ENCODE measurements around the gene COPB2.
A peak's percentile ranks its signal among the peaks of the same experiment; 100 is the strongest.

The COPB2 gene

DNA sequence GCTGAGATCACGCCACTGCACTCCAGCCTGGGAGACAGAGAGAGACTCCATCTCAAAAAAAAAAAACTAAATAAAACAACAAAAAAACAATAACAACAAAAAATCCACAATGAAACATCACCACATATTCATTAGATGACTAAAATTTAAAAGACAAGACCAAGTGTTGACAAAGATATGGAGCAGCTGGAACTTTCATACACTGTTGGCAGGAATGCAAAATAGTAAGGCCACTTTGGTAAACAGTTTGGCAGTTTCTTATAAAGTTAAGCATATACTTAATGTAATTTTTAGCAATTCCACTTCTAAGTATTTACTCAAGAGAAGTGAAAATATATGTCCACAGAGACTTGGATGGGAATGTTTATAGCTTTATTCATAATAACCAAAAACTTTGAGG lies 43.6 kb upstream of the COPB2 start:
- ATAC-seq (ENCODE audit: insufficient read depth, low read depth): no peak
- no peaks in the 10 kb centered on the region for H3K4me1 ChIP-seq (ENCODE audit: insufficient read depth, low read length)
- no peak for DNase-seq

DNA sequence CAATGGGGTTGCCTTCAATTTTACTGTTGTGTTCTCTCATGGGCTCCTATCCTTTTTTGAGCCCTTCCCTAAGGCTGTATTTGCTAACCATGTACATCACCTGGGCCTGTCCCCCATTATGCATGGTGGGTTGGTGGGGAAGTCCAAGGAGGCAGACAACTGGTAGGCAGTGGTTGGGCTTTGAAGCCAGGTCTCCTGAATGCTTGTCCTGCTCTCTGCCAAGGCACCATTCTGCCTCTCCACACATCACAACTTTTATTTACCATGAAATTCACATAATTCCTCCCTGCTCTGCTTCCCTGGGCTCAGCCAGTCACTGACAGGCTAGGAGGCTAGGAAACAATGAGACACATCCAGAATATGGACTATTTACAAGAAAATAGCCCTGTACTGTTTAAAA lies 41.0 kb upstream of the COPB2 start:
- H3K4me3 ChIP-seq (ENCODE audit: low read depth in 1 of 2, low read length in 2 of 2): no peak overlapping the region
- no peaks in the 10 kb centered on the region for H3K36me3 ChIP-seq (ENCODE audit: insufficient read depth, low read length)
- H4K20me1 ChIP-seq (ENCODE audit: insufficient read depth, low read length): no peaks in the 10 kb centered on the region
- no peaks in the 10 kb centered on the region for H3K79me2 ChIP-seq (ENCODE audit: insufficient read depth, low read length)
- TF ChIP-seq, protein P1, sequence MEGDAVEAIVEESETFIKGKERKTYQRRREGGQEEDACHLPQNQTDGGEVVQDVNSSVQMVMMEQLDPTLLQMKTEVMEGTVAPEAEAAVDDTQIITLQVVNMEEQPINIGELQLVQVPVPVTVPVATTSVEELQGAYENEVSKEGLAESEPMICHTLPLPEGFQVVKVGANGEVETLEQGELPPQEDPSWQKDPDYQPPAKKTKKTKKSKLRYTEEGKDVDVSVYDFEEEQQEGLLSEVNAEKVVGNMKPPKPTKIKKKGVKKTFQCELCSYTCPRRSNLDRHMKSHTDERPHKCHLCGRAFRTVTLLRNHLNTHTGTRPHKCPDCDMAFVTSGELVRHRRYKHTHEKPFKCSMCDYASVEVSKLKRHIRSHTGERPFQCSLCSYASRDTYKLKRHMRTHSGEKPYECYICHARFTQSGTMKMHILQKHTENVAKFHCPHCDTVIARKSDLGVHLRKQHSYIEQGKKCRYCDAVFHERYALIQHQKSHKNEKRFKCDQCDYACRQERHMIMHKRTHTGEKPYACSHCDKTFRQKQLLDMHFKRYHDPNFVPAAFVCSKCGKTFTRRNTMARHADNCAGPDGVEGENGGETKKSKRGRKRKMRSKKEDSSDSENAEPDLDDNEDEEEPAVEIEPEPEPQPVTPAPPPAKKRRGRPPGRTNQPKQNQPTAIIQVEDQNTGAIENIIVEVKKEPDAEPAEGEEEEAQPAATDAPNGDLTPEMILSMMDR (IDR thresholded peaks at IDR 0.05; ENCODE audit: borderline replicate concordance, extremely low read depth, low read length, poor library complexity, severe bottlenecking): no peak
- no peak for TF ChIP-seq EZH2 (IDR thresholded peaks at IDR 0.05; ENCODE audit: borderline replicate concordance, low read depth, low read length, severe bottlenecking)
- no peaks in the 10 kb centered on the region for H3K27me3 ChIP-seq (ENCODE audit: insufficient read depth, low read length, poor library complexity)
- no peaks in the 10 kb centered on the region for H3K4me1 ChIP-seq (ENCODE audit: insufficient read depth, low read length)
- H2AFZ ChIP-seq (ENCODE audit: low read depth, low read length): no peak overlapping the region
- no peak overlapping the region for H3K27ac ChIP-seq (ENCODE audit: low read length)
- no peak overlapping the region for H3K9ac ChIP-seq (ENCODE audit: low read depth, low read length)
- H3K9me3 ChIP-seq (ENCODE audit: insufficient read depth, low read length, severe bottlenecking): no peaks in the 10 kb centered on the region
- DNase-seq (no peak), ATAC-seq (ENCODE audit: insufficient read depth, low read depth) (no peak)
- H3K4me2 ChIP-seq (ENCODE audit: insufficient read depth, low read length): no peak overlapping the region

More for the DNA sequence above, 43.6 kb upstream of the COPB2 start:
- H2AFZ ChIP-seq (ENCODE audit: low read depth, low read length): no peak overlapping the region
- H3K4me2 ChIP-seq (ENCODE audit: insufficient read depth, low read length): no peak overlapping the region
- H3K27me3 ChIP-seq (ENCODE audit: insufficient read depth, low read length, poor library complexity): no peaks in the 10 kb centered on the region
- H4K20me1 ChIP-seq (ENCODE audit: insufficient read depth, low read length): no peaks in the 10 kb centered on the region
- H3K9me3 ChIP-seq (ENCODE audit: insufficient read depth, low read length, severe bottlenecking): no peaks in the 10 kb centered on the region
- no peaks in the 10 kb centered on the region for H3K36me3 ChIP-seq (ENCODE audit: insufficient read depth, low read length)
- H3K27ac ChIP-seq (ENCODE audit: low read length): no peak overlapping the region
- no peaks in the 10 kb centered on the region for H3K79me2 ChIP-seq (ENCODE audit: insufficient read depth, low read length)
- H3K4me3 ChIP-seq (ENCODE audit: low read depth in 1 of 2, low read length in 2 of 2): no peak overlapping the region
- no peak overlapping the region for H3K9ac ChIP-seq (ENCODE audit: low read depth, low read length)
- no peak for TF ChIP-seq EZH2 (IDR thresholded peaks at IDR 0.05; ENCODE audit: borderline replicate concordance, low read depth, low read length, severe bottlenecking)
- TF ChIP-seq, protein P1 (IDR thresholded peaks at IDR 0.05; ENCODE audit: borderline replicate concordance, extremely low read depth, low read length, poor library complexity, severe bottlenecking): no peak

DNA sequence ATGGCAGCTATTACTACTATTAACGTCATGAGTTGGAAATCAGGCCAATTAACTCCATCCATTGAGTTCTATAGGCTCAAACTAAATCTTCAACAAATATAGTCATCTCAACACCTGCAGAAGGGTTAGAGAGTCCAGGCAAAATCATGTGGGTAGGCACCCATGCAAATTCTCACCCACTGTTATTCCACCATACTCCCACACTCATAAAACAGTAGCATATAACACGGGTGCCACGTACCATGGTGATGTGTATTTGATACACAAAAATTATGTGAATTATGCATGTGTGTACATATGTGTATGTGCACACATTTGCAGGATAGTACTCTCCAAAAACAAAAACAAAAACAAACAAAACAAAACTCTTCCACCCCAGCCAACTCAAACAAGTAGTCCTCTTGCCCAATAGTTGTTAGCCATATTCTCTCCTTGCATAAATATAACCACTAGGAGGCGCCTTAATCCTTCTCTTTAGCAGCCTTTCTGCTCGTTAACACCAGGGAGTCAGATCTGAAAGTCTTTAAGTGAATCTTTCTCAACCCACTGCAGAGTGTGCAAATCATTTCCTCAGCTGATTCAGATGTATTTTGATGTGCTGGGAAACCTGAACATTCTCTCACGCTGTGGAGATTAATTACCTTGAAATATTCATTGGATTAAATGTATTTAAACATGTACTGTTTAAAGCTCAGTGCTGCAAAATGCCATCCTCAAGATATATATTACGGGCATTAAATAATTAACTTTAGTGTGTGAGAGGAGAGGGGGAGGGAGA lies 38.0 kb upstream of the COPB2 start:
- Histone ChIP-seq H3K9ac (ENCODE audit: low read depth, low read length) (no peak overlapping the region), H3K4me2 (ENCODE audit: insufficient read depth, low read length) (no peak overlapping the region)
- DNase-seq: peak; percentile 11

More for the DNA sequence above, 38.0 kb upstream of the COPB2 start:
- H3K4me1 ChIP-seq (ENCODE audit: insufficient read depth, low read length): no peaks in the 10 kb centered on the region
- H3K27me3 ChIP-seq (ENCODE audit: insufficient read depth, low read length, poor library complexity): no peaks in the 10 kb centered on the region
- no peaks in the 10 kb centered on the region for H4K20me1 ChIP-seq (ENCODE audit: insufficient read depth, low read length)
- TF ChIP-seq, protein P1 (IDR thresholded peaks at IDR 0.05; ENCODE audit: borderline replicate concordance, extremely low read depth, low read length, poor library complexity, severe bottlenecking): peak; percentile 91
- no peak for TF ChIP-seq EZH2 (IDR thresholded peaks at IDR 0.05; ENCODE audit: borderline replicate concordance, low read depth, low read length, severe bottlenecking)
- H3K79me2 ChIP-seq (ENCODE audit: insufficient read depth, low read length): no peaks in the 10 kb centered on the region
- no peak overlapping the region for H3K4me3 ChIP-seq (ENCODE audit: low read depth in 1 of 2, low read length in 2 of 2)
- no peak overlapping the region for H3K27ac ChIP-seq (ENCODE audit: low read length)
- peak; percentile 82 for ATAC-seq (ENCODE audit: insufficient read depth, low read depth)
- no peaks in the 10 kb centered on the region for H3K9me3 ChIP-seq (ENCODE audit: insufficient read depth, low read length, severe bottlenecking)
- H3K36me3 ChIP-seq (ENCODE audit: insufficient read depth, low read length): no peaks in the 10 kb centered on the region
- no peak overlapping the region for H2AFZ ChIP-seq (ENCODE audit: low read depth, low read length)

Data from DND-41 (cell line).